Measurements from ENCODE around the gene STUM.
"Not testable (repeated sequence)": the region's sequence is repeated elsewhere in the genome, so short reads cannot be mapped to it uniquely, and the experiment has no call there.

Gene STUM

GRCh38 chr1:226548256-226549093 lies at the start of gene STUM:
Gene STUM, plus strand, starts transcription at chr1:226548764. Its CDS starts 141 bp downstream, at chr1:226548905.
- DNase-seq (ENCODE audit: low read depth) = no peak
- H3K4me3 ChIP-seq (ENCODE audit: low read depth, low read length) = peak within 1 kb of the TSS; percentile 31

- DNase-seq (ENCODE audit: low read depth); H3K4me3 ChIP-seq (ENCODE audit: low read depth, low read length): not testable (repeated sequence)
These were observed 48.9 kb upstream of the STUM start for GRCh38 chr1:226499699-226500098.

GRCh38 chr1:226506021-226506420 lies 42.5 kb upstream of the STUM start:
- no peak overlapping the region for H3K4me3 ChIP-seq (ENCODE audit: low read depth, low read length)
- DNase-seq (ENCODE audit: low read depth) = no peak

GRCh38 chr1:226506921-226507320 lies 41.6 kb upstream of the STUM start:
- H3K4me3 ChIP-seq (ENCODE audit: low read depth, low read length) = no peak overlapping the region
- DNase-seq (ENCODE audit: low read depth) = no peak

GRCh38 chr1:226510453-226510852 lies 38.1 kb upstream of the STUM start:
- no peak overlapping the region for H3K4me3 ChIP-seq (ENCODE audit: low read depth, low read length)
- DNase-seq (ENCODE audit: low read depth) = no peak

- no peak for DNase-seq (ENCODE audit: low read depth)
- no peak overlapping the region for H3K4me3 ChIP-seq (ENCODE audit: low read depth, low read length)
These were observed 37.3 kb upstream of the STUM start for GRCh38 chr1:226511296-226511695.

- no peak for DNase-seq (ENCODE audit: low read depth)
- no peak overlapping the region for H3K4me3 ChIP-seq (ENCODE audit: low read depth, low read length)
These were observed 36.4 kb upstream of the STUM start for GRCh38 chr1:226512076-226512728.

GRCh38 chr1:226518375-226518774 lies 30.2 kb upstream of the STUM start:
- H3K4me3 ChIP-seq (ENCODE audit: low read depth, low read length) = no peak overlapping the region
- no peak for DNase-seq (ENCODE audit: low read depth)

- no peak overlapping the region for H3K4me3 ChIP-seq (ENCODE audit: low read depth, low read length)
- no peak for DNase-seq (ENCODE audit: low read depth)
These were observed 29.4 kb upstream of the STUM start for GRCh38 chr1:226519135-226519534.

- DNase-seq (ENCODE audit: low read depth) = no peak
- H3K4me3 ChIP-seq (ENCODE audit: low read depth, low read length) = no peak overlapping the region
These were observed 28.6 kb upstream of the STUM start for GRCh38 chr1:226519716-226520598.

- no peak overlapping the region for H3K4me3 ChIP-seq (ENCODE audit: low read depth, low read length)
- DNase-seq (ENCODE audit: low read depth) = no peak
These were observed 27.8 kb upstream of the STUM start for GRCh38 chr1:226520640-226521355.

GRCh38 chr1:226523646-226524406 lies 24.7 kb upstream of the STUM start:
- no peak for DNase-seq (ENCODE audit: low read depth)

GRCh38 chr1:226524547-226524946 lies 24.0 kb upstream of the STUM start:
- DNase-seq (ENCODE audit: low read depth) = no peak
- no peak overlapping the region for H3K4me3 ChIP-seq (ENCODE audit: low read depth, low read length)

More at GRCh38 chr1:226523646-226524406, 24.7 kb upstream of the STUM start:
- H3K4me3 ChIP-seq (ENCODE audit: low read depth, low read length) = no peak overlapping the region

GRCh38 chr1:226525750-226526149 lies 22.8 kb upstream of the STUM start:
- no peak overlapping the region for H3K4me3 ChIP-seq (ENCODE audit: low read depth, low read length)
- no peak for DNase-seq (ENCODE audit: low read depth)

- no peak overlapping the region for H3K4me3 ChIP-seq (ENCODE audit: low read depth, low read length)
- DNase-seq (ENCODE audit: low read depth) = no peak
These were observed 21.6 kb upstream of the STUM start for GRCh38 chr1:226526801-226527595.

GRCh38 chr1:226529891-226530290 lies 18.7 kb upstream of the STUM start:
- H3K4me3 ChIP-seq (ENCODE audit: low read depth, low read length) = no peak overlapping the region

GRCh38 chr1:226530591-226530990 lies 18.0 kb upstream of the STUM start:
- no peak for DNase-seq (ENCODE audit: low read depth)

More at GRCh38 chr1:226529891-226530290, 18.7 kb upstream of the STUM start:
- no peak for DNase-seq (ENCODE audit: low read depth)

More at GRCh38 chr1:226530591-226530990, 18.0 kb upstream of the STUM start:
- no peak overlapping the region for H3K4me3 ChIP-seq (ENCODE audit: low read depth, low read length)

Measured in skeletal muscle cell (primary cell).